ENCODE results near the gene C16orf87.

DNA sequence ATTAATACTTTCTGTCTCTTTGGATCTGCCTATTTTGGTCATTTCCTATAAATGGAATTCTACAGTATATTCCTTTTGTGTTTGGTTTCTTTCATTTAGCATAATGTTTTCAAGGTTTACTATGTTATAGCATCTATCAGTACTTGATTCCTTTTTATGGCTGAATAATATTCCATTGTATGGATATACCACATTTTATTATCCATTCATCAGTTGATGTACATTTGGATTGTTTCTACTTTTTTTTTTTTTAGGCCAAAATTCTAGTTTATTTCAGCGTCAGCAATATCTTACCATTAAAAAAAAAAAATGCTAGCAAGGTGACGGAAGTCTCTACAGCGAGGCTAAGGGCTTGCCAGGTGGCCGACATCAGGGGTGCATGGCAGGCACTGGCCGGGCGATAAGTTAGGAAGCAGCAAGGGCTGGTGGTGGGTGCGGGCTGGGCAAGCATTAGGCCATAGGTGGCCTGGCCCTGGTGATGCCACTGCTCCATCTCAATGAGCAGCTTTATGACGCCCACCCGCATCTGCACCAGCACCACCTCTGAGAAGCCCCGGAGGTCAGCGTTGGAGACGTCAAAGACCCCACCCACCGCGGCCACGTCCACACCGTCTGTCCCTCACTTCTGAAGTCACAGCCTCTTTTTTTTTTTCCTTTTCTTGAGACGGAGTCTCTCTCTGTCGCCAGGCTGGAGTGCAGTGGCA lies 11.4 kb upstream of the C16orf87 start:
- TF ChIP-seq, protein P1, sequence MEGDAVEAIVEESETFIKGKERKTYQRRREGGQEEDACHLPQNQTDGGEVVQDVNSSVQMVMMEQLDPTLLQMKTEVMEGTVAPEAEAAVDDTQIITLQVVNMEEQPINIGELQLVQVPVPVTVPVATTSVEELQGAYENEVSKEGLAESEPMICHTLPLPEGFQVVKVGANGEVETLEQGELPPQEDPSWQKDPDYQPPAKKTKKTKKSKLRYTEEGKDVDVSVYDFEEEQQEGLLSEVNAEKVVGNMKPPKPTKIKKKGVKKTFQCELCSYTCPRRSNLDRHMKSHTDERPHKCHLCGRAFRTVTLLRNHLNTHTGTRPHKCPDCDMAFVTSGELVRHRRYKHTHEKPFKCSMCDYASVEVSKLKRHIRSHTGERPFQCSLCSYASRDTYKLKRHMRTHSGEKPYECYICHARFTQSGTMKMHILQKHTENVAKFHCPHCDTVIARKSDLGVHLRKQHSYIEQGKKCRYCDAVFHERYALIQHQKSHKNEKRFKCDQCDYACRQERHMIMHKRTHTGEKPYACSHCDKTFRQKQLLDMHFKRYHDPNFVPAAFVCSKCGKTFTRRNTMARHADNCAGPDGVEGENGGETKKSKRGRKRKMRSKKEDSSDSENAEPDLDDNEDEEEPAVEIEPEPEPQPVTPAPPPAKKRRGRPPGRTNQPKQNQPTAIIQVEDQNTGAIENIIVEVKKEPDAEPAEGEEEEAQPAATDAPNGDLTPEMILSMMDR (IDR thresholded peaks at IDR 0.05) = no peak
- TF ChIP-seq POLR2A (IDR thresholded peaks at IDR 0.05) = no peak
- no peak for TF ChIP-seq POLR2AphosphoS5 (IDR thresholded peaks at IDR 0.05)
- TF ChIP-seq EP300 (IDR thresholded peaks at IDR 0.05) = no peak

All from stomach (tissue), 4 donors.